ENCODE data around the gene IL4I1. TPM values are rescaled to one million over a fixed set of nuclear protein-coding genes. Genes with fewer than 3 reads are reported as not detected.

The IL4I1 gene
- total and polyA plus RNA-seq, 4 donors: 0.08 to 0.75 (median 0.23) TPM

DNA sequence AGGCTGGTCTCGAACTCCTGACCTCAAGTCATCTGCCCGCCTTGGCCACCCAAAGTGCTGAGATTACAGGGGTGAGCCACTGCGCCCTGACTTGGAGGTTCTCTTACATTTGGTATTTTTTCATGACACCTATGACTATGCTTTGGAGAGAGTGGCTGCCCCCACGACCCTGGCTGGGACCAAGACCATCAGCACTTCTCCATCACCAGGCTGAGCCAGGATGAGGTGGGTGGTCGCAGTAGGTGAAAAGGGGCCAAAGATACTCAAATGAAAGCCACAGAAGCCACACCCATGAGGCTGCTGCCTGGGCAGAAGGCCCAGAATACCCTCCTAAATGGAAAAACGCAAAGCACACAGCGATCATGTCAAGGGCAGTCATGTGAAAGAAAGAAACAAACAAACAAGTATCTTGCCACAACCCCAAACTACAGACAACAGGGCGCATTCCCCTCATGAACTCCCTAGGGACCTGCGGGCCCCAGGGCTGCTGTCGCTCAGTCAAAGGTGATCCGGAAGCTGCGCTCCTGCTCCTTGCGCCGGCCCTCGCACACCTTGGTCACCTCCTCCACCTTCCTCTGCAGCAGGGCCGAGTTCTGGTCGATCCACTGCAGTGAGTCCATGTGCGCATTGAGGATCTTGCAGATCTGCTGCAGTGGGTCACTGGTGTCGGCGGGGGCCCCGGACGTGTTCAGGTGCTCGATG is 11.2 kb upstream of the IL4I1 start:
- H3K36me3 ChIP-seq (ENCODE audit: control insufficient read depth in 4 of 4, insufficient read depth in 3 of 4, low read depth in 1 of 4, low read length in 3 of 4): peaks cover 4 to 34% (median 14%) of the 10 kb centered on the region in 4 donors
- peaks cover 0 to 9% (median 4%) of the 10 kb centered on the region in 4 donors for H3K4me1 ChIP-seq (ENCODE audit: control insufficient read depth in 4 of 4, insufficient read depth in 4 of 4, low read length in 3 of 4)
- no peak overlapping the region for H3K4me3 ChIP-seq (ENCODE audit: low read depth in 1 of 3, low read length in 3 of 3)
- H3K9me3 ChIP-seq (ENCODE audit: control insufficient read depth in 4 of 4, low read length in 3 of 4): no peaks in the 10 kb centered on the region
- no peak for DNase-seq (ENCODE audit: low spot score)
- TF ChIP-seq, protein P1, sequence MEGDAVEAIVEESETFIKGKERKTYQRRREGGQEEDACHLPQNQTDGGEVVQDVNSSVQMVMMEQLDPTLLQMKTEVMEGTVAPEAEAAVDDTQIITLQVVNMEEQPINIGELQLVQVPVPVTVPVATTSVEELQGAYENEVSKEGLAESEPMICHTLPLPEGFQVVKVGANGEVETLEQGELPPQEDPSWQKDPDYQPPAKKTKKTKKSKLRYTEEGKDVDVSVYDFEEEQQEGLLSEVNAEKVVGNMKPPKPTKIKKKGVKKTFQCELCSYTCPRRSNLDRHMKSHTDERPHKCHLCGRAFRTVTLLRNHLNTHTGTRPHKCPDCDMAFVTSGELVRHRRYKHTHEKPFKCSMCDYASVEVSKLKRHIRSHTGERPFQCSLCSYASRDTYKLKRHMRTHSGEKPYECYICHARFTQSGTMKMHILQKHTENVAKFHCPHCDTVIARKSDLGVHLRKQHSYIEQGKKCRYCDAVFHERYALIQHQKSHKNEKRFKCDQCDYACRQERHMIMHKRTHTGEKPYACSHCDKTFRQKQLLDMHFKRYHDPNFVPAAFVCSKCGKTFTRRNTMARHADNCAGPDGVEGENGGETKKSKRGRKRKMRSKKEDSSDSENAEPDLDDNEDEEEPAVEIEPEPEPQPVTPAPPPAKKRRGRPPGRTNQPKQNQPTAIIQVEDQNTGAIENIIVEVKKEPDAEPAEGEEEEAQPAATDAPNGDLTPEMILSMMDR (IDR thresholded peaks at IDR 0.05; ENCODE audit: low read depth, low read length, missing input control): no peak
- TF ChIP-seq HNF4G (IDR thresholded peaks at IDR 0.05) (no peak), JUND (IDR thresholded peaks at IDR 0.05) (no peak), MAX (IDR thresholded peaks at IDR 0.05) (no peak), HNF4A (conservative IDR thresholded peaks at IDR 0.05) (no peak), RXRA (IDR thresholded peaks at IDR 0.05) (no peak), GABPA (IDR thresholded peaks at IDR 0.05 in 1 of 2, conservative IDR thresholded peaks at IDR 0.05 in 1 of 2) (no peak), SP1 (IDR thresholded peaks at IDR 0.05) (no peak), TAF1 (conservative IDR thresholded peaks at IDR 0.05) (no peak), EGR1 (IDR thresholded peaks at IDR 0.05; ENCODE audit: low read depth in 2 of 2) (no peak), RAD21 (IDR thresholded peaks at IDR 0.05) (no peak), NR2F2 (IDR thresholded peaks at IDR 0.05) (no peak), FOXA2 (IDR thresholded peaks at IDR 0.05) (no peak), YY1 (IDR thresholded peaks at IDR 0.05) (no peak)
- TF ChIP-seq, protein P2, sequence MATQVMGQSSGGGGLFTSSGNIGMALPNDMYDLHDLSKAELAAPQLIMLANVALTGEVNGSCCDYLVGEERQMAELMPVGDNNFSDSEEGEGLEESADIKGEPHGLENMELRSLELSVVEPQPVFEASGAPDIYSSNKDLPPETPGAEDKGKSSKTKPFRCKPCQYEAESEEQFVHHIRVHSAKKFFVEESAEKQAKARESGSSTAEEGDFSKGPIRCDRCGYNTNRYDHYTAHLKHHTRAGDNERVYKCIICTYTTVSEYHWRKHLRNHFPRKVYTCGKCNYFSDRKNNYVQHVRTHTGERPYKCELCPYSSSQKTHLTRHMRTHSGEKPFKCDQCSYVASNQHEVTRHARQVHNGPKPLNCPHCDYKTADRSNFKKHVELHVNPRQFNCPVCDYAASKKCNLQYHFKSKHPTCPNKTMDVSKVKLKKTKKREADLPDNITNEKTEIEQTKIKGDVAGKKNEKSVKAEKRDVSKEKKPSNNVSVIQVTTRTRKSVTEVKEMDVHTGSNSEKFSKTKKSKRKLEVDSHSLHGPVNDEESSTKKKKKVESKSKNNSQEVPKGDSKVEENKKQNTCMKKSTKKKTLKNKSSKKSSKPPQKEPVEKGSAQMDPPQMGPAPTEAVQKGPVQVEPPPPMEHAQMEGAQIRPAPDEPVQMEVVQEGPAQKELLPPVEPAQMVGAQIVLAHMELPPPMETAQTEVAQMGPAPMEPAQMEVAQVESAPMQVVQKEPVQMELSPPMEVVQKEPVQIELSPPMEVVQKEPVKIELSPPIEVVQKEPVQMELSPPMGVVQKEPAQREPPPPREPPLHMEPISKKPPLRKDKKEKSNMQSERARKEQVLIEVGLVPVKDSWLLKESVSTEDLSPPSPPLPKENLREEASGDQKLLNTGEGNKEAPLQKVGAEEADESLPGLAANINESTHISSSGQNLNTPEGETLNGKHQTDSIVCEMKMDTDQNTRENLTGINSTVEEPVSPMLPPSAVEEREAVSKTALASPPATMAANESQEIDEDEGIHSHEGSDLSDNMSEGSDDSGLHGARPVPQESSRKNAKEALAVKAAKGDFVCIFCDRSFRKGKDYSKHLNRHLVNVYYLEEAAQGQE (IDR thresholded peaks at IDR 0.05): no peak
- WGBS: 97% methylated on average over 23 of the region's 23 CpGs
- H3K9ac ChIP-seq (ENCODE audit: low read depth in 1 of 2, low read length in 2 of 2): no peak overlapping the region
- no peak overlapping the region for H3K27ac ChIP-seq (ENCODE audit: low read depth in 1 of 2, low read length in 2 of 2)
- H3K27me3 ChIP-seq (ENCODE audit: control insufficient read depth in 4 of 4, insufficient read depth in 4 of 4, low read length in 3 of 4): no peaks in the 10 kb centered on the region

DNA sequence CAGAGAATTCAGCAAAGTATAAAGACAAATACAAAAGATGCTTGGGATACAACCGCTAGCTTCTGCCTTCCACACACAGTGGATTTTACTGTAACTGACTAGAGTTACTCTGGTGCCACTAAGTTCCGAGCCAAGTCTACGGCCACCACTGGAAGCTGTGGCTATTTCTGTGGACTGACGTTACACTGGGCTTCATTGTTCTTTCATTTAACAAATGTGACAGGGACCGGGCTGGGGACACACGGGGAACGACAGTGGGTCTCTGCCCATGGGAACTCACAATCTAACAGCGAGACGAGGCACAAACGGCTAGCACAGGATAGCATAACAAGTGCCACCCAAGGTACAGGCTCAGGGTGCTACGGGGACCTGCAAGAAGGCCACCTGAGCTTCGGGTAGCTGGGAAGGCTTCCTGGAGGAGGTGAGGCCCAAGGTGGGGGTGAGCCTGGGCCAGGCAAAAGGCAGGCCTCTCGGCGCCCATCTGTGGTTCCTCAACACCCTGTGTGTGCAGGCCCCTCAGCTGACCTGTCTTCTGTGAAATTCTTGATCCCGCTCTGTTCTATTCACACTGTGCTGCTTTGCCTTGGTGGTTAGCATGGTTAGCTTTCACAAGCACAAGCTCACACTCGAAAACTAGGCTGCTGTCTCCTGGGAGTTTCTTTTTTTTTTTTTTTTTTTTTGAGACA is 10.3 kb upstream of the IL4I1 start:
- Histone ChIP-seq H3K4me1 (ENCODE audit: control insufficient read depth in 4 of 4, insufficient read depth in 4 of 4, low read length in 3 of 4) (peaks cover 0 to 9% (median 4%) of the 10 kb centered on the region in 4 donors), H3K9ac (ENCODE audit: low read depth in 1 of 2, low read length in 2 of 2) (no peak overlapping the region), H3K4me3 (ENCODE audit: low read depth in 1 of 3, low read length in 3 of 3) (no peak overlapping the region), H3K27ac (ENCODE audit: low read depth in 1 of 2, low read length in 2 of 2) (no peak overlapping the region), H3K36me3 (ENCODE audit: control insufficient read depth in 4 of 4, insufficient read depth in 3 of 4, low read depth in 1 of 4, low read length in 3 of 4) (peaks cover 4 to 34% (median 14%) of the 10 kb centered on the region in 4 donors), H3K9me3 (ENCODE audit: control insufficient read depth in 4 of 4, low read length in 3 of 4) (no peaks in the 10 kb centered on the region), H3K27me3 (ENCODE audit: control insufficient read depth in 4 of 4, insufficient read depth in 4 of 4, low read length in 3 of 4) (no peaks in the 10 kb centered on the region)
- no peak for DNase-seq (ENCODE audit: low spot score)
- WGBS: 95% methylated on average over 16 of the region's 16 CpGs
- no peak for TF ChIP-seq FOXA1 (IDR thresholded peaks at IDR 0.05)
- no peak for TF ChIP-seq HNF4G (IDR thresholded peaks at IDR 0.05)
- no peak for TF ChIP-seq SP1 (IDR thresholded peaks at IDR 0.05)
- no peak for TF ChIP-seq NR2F2 (IDR thresholded peaks at IDR 0.05)
- TF ChIP-seq, protein P1 (IDR thresholded peaks at IDR 0.05; ENCODE audit: low read depth, low read length, missing input control): no peak
- TF ChIP-seq RAD21 (IDR thresholded peaks at IDR 0.05): no peak
- TF ChIP-seq HNF4A (conservative IDR thresholded peaks at IDR 0.05): no peak
- TF ChIP-seq, protein P2 (IDR thresholded peaks at IDR 0.05): no peak

Measured in liver (tissue), 9 donors.